SJSA1 (cell line): ENCODE results near the gene PAQR7. TPM values are rescaled to one million over a fixed set of nuclear protein-coding genes. Genes with fewer than 3 reads are reported as not detected.
A peak's percentile ranks its signal among the peaks of the same experiment; 100 is the strongest.

Source experiments
- DNase-seq, 2 experiments: peaks; one replicate each; pipeline ENCODE4 v3.0.0-alpha.2; 2015 to 2020; ENCODE audit warnings: low spot score in 2 of 2, low read depth in 1 of 2
- H3K27ac ChIP-seq: fragments of 250-450 bp; sonication (Bioruptor Pico); 2 replicates; pipeline ENCODE4 v1.5.1; 2020; ENCODE audit warnings: mild to moderate bottlenecking, moderate library complexity
- H3K27me3 ChIP-seq: fragments of 250-450 bp; sonication (Bioruptor Pico); replicated peaks from 2 replicates; pipeline ENCODE4 v1.5.1; 2020; ENCODE audit warnings: mild to moderate bottlenecking, moderate library complexity
- H3K36me3 ChIP-seq: fragments of 250-450 bp; sonication (Bioruptor Pico); 2 replicates; pipeline ENCODE4 v1.5.1; 2020; ENCODE audit warnings: mild to moderate bottlenecking
- H3K4me1 ChIP-seq: fragments of 250-450 bp; sonication (Bioruptor Pico); replicated peaks from 2 replicates; pipeline ENCODE4 v1.6.1; 2021; ENCODE audit warnings: mild to moderate bottlenecking
- H3K4me3 ChIP-seq: fragments of 250-450 bp; sonication (Bioruptor Pico); 2 replicates; pipeline ENCODE4 v1.5.1; 2020; ENCODE audit warnings: mild to moderate bottlenecking
- H3K9me3 ChIP-seq: fragments of 250-450 bp; sonication (Bioruptor Pico); replicated peaks from 2 replicates; pipeline ENCODE4 v1.5.1; 2020; ENCODE audit warnings: mild to moderate bottlenecking
- total RNA-seq: library from RNA; depleted of rRNA; stranded (reverse); fragments of >200 nt; shearing (Covaris generic); gene quantifications from 2 replicates; pipeline ENCODE4 v1.2.3, GENCODE V29; 2014

PAQR7 gene
- total RNA-seq, 1 experiment from 2014 or later: 3.1 TPM

- peak; percentile 70 for DNase-seq
- Histone ChIP-seq H3K27ac (peak overlapping the region; percentile 73), H3K4me3 (peak overlapping the region; percentile 84), H3K27me3 (no peaks in the 10 kb centered on the region), H3K4me1 (peaks cover 24% of the 10 kb centered on the region), H3K36me3 (peaks cover 30% of the 10 kb centered on the region), H3K9me3 (no peaks in the 10 kb centered on the region)
These were observed 55.0 kb downstream of the PAQR7 start for GRCh38 chr1:25820247-25821111.

- Histone ChIP-seq H3K9me3 (no peaks in the 10 kb centered on the region), H3K27me3 (no peaks in the 10 kb centered on the region), H3K36me3 (peaks cover 34% of the 10 kb centered on the region), H3K27ac (peak within 1 kb of the TSS; percentile 73), H3K4me1 (peaks cover 24% of the 10 kb centered on the region), H3K4me3 (peak within 1 kb of the TSS; percentile 84)
- DNase-seq: peak; percentile 81 to 89
These were observed 55.8 kb downstream of the PAQR7 start, which contains the start of gene MTFR1L for GRCh38 chr1:25819491-25820246. Gene MTFR1L (plus strand): TSS chr1:25819954. CDS start chr1:25823105, 3,151 bp downstream.

- DNase-seq: no peak
- Histone ChIP-seq H3K4me3 (peak overlapping the region; percentile 84; the same call in 1 of the 2 replicates), H3K36me3 (peaks cover 37% of the 10 kb centered on the region), H3K27me3 (no peaks in the 10 kb centered on the region), H3K9me3 (no peaks in the 10 kb centered on the region), H3K4me1 (peaks cover 24% of the 10 kb centered on the region), H3K27ac (no peak overlapping the region)
These were observed 56.9 kb downstream of the PAQR7 start for GRCh38 chr1:25818569-25818968.

- Histone ChIP-seq H3K36me3 (peaks cover 36% of the 10 kb centered on the region), H3K27ac (no peak overlapping the region), H3K4me3 (no peak overlapping the region), H3K9me3 (no peaks in the 10 kb centered on the region), H3K4me1 (peaks cover 24% of the 10 kb centered on the region), H3K27me3 (no peaks in the 10 kb centered on the region)
- DNase-seq: no peak
These were observed 57.5 kb downstream of the PAQR7 start for GRCh38 chr1:25817840-25818501.

- no peaks in the 10 kb centered on the region for H3K27me3 ChIP-seq
- H3K27ac ChIP-seq: no peak overlapping the region
- peaks cover 42% of the 10 kb centered on the region for H3K36me3 ChIP-seq
- no peak overlapping the region for H3K4me3 ChIP-seq
- peaks cover 22% of the 10 kb centered on the region for H3K4me1 ChIP-seq
- DNase-seq: no peak
- H3K9me3 ChIP-seq: no peaks in the 10 kb centered on the region
These were observed 59.3 kb downstream of the PAQR7 start for GRCh38 chr1:25816112-25816718.

GRCh38 chr1:25815208-25816111 lies 60.0 kb downstream of the PAQR7 start:
- no peaks in the 10 kb centered on the region for H3K27me3 ChIP-seq
- peaks cover 49% of the 10 kb centered on the region for H3K36me3 ChIP-seq
- no peaks in the 10 kb centered on the region for H3K9me3 ChIP-seq
- DNase-seq: no peak
- no peak overlapping the region for H3K27ac ChIP-seq
- H3K4me3 ChIP-seq: no peak overlapping the region
- H3K4me1 ChIP-seq: peaks cover 17% of the 10 kb centered on the region

- Histone ChIP-seq H3K4me1 (peaks cover 17% of the 10 kb centered on the region), H3K36me3 (peaks cover 49% of the 10 kb centered on the region), H3K4me3 (no peak overlapping the region), H3K9me3 (no peaks in the 10 kb centered on the region), H3K27ac (no peak overlapping the region), H3K27me3 (no peaks in the 10 kb centered on the region)
- no peak for DNase-seq
These were observed 60.9 kb downstream of the PAQR7 start for GRCh38 chr1:25814549-25815087.

GRCh38 chr1:25813734-25814471 lies 61.6 kb downstream of the PAQR7 start:
- Histone ChIP-seq H3K27ac (no peak overlapping the region), H3K36me3 (peaks cover 53% of the 10 kb centered on the region), H3K27me3 (no peaks in the 10 kb centered on the region), H3K9me3 (no peaks in the 10 kb centered on the region), H3K4me3 (no peak overlapping the region), H3K4me1 (peaks cover 9% of the 10 kb centered on the region)
- no peak for DNase-seq

GRCh38 chr1:25813071-25813733 lies 62.3 kb downstream of the PAQR7 start:
- Histone ChIP-seq H3K36me3 (peaks cover 57% of the 10 kb centered on the region), H3K27me3 (no peaks in the 10 kb centered on the region), H3K4me1 (peaks cover 2% of the 10 kb centered on the region), H3K9me3 (no peaks in the 10 kb centered on the region), H3K4me3 (no peak overlapping the region), H3K27ac (no peak overlapping the region)
- no peak for DNase-seq
